ENCODE results near the gene SCP2D1. TPM values are rescaled to one million over a fixed set of nuclear protein-coding genes. Genes with fewer than 3 reads are reported as not detected.

SCP2D1 gene
- total and polyA plus RNA-seq, 2 experiments from 2014 or later: not detected

DNA sequence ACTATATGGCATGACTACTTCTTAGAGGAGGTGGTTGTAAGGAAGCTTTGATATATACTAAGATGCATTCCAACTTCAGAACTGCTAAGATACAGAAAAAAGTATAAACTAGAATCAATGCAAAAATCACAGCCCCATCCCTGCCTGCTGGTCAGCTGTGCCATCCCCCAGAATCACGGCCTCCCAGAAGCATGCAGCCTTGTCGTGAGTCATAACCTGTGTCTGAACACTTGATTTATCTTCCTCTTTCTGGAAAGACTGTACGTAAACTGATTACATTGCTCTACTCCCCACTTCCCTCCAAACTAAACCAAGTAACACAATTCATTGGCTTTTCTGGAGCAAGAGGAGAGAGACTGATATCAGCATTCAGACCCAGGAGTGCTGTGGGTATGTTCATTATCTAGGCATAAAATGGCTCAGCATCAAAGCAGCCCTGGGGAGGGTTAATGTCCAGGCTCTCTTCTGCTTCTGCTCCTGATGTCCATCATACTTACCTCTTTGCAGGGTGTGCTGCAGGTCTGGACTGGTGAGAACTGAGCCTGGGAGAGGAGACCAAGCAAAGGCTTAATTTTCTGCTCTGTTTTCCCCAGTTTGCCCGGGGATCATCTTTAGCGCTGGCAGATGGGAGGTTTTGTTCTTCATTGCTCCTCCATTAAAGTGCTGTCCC, 18.4 kb downstream of the SCP2D1 start:
- Histone ChIP-seq H3K36me3 (ENCODE audit: insufficient read depth) (no peaks in the 10 kb centered on the region), H4K20me1 (replicated peaks; ENCODE audit: insufficient read depth) (no peaks in the 10 kb centered on the region), H3K27ac (ENCODE audit: low read depth) (no peak overlapping the region), H3K79me2 (replicated peaks; ENCODE audit: insufficient read depth) (no peaks in the 10 kb centered on the region), H3K27me3 (ENCODE audit: insufficient read depth) (no peaks in the 10 kb centered on the region), H2AFZ (peak overlapping the region; percentile 6; the same call in 1 of the 2 replicates), H3K4me1 (ENCODE audit: insufficient read depth) (peaks cover 11% of the 10 kb centered on the region; the same call in 1 of the 2 replicates), H3K4me3 (no peak overlapping the region), H3F3A (replicated peaks; ENCODE audit: low read depth) (no peaks in the 10 kb centered on the region), H3K9me2 (ENCODE audit: insufficient read depth) (no peaks in the 10 kb centered on the region; the same call in 1 of the 2 replicates), H3K4me2 (no peak overlapping the region)
- Mint-ChIP-seq H3K27me3 (ENCODE audit: insufficient read depth, low read depth, poor library complexity) (peaks cover 4% of the 10 kb centered on the region), H3K4me3 (no peak overlapping the region), H3K36me3 (ENCODE audit: low read depth) (no peaks in the 10 kb centered on the region), H3K9me3 (no peaks in the 10 kb centered on the region), H3K27ac (no peak overlapping the region), H3K4me1 (peaks cover 9% of the 10 kb centered on the region; the same call in 2 of the 3 replicates)
- ATAC-seq: no peak
- no peak for DNase-seq (ENCODE audit: low spot score)
- TF ChIP-seq, protein P1, sequence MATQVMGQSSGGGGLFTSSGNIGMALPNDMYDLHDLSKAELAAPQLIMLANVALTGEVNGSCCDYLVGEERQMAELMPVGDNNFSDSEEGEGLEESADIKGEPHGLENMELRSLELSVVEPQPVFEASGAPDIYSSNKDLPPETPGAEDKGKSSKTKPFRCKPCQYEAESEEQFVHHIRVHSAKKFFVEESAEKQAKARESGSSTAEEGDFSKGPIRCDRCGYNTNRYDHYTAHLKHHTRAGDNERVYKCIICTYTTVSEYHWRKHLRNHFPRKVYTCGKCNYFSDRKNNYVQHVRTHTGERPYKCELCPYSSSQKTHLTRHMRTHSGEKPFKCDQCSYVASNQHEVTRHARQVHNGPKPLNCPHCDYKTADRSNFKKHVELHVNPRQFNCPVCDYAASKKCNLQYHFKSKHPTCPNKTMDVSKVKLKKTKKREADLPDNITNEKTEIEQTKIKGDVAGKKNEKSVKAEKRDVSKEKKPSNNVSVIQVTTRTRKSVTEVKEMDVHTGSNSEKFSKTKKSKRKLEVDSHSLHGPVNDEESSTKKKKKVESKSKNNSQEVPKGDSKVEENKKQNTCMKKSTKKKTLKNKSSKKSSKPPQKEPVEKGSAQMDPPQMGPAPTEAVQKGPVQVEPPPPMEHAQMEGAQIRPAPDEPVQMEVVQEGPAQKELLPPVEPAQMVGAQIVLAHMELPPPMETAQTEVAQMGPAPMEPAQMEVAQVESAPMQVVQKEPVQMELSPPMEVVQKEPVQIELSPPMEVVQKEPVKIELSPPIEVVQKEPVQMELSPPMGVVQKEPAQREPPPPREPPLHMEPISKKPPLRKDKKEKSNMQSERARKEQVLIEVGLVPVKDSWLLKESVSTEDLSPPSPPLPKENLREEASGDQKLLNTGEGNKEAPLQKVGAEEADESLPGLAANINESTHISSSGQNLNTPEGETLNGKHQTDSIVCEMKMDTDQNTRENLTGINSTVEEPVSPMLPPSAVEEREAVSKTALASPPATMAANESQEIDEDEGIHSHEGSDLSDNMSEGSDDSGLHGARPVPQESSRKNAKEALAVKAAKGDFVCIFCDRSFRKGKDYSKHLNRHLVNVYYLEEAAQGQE (IDR thresholded peaks at IDR 0.05; ENCODE audit: unreplicated experiment): no peak
- TF ChIP-seq POLR2AphosphoS5 (IDR thresholded peaks at IDR 0.05; ENCODE audit: low read depth) (no peak), EZH2 (IDR thresholded peaks at IDR 0.05; ENCODE audit: low read depth, unreplicated experiment) (no peak), ZNF331 (CRISPR knock-in tag; IDR thresholded peaks at IDR 0.05; ENCODE audit: low read depth) (no peak), EZH2phosphoT487 (IDR thresholded peaks at IDR 0.05; ENCODE audit: unreplicated experiment) (no peak), ZNF114 (CRISPR knock-in tag; IDR thresholded peaks at IDR 0.05) (no peak), NANOG (IDR thresholded peaks at IDR 0.05; ENCODE audit: borderline replicate concordance) (no peak), JUNB (IDR thresholded peaks at IDR 0.05; ENCODE audit: unreplicated experiment) (no peak), STAT1 (IDR thresholded peaks at IDR 0.05; ENCODE audit: unreplicated experiment) (no peak), CREB1 (CRISPR knock-in tag; IDR thresholded peaks at IDR 0.05; ENCODE audit: low read depth) (no peak)
- TF ChIP-seq, protein P2, sequence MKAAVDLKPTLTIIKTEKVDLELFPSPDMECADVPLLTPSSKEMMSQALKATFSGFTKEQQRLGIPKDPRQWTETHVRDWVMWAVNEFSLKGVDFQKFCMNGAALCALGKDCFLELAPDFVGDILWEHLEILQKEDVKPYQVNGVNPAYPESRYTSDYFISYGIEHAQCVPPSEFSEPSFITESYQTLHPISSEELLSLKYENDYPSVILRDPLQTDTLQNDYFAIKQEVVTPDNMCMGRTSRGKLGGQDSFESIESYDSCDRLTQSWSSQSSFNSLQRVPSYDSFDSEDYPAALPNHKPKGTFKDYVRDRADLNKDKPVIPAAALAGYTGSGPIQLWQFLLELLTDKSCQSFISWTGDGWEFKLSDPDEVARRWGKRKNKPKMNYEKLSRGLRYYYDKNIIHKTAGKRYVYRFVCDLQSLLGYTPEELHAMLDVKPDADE (IDR thresholded peaks at IDR 0.05): no peak
- TF ChIP-seq, protein P3, sequence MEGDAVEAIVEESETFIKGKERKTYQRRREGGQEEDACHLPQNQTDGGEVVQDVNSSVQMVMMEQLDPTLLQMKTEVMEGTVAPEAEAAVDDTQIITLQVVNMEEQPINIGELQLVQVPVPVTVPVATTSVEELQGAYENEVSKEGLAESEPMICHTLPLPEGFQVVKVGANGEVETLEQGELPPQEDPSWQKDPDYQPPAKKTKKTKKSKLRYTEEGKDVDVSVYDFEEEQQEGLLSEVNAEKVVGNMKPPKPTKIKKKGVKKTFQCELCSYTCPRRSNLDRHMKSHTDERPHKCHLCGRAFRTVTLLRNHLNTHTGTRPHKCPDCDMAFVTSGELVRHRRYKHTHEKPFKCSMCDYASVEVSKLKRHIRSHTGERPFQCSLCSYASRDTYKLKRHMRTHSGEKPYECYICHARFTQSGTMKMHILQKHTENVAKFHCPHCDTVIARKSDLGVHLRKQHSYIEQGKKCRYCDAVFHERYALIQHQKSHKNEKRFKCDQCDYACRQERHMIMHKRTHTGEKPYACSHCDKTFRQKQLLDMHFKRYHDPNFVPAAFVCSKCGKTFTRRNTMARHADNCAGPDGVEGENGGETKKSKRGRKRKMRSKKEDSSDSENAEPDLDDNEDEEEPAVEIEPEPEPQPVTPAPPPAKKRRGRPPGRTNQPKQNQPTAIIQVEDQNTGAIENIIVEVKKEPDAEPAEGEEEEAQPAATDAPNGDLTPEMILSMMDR (conservative IDR thresholded peaks at IDR 0.05; ENCODE audit: low read depth in 2 of 2): no peak
- TF ChIP-seq, protein P4, sequence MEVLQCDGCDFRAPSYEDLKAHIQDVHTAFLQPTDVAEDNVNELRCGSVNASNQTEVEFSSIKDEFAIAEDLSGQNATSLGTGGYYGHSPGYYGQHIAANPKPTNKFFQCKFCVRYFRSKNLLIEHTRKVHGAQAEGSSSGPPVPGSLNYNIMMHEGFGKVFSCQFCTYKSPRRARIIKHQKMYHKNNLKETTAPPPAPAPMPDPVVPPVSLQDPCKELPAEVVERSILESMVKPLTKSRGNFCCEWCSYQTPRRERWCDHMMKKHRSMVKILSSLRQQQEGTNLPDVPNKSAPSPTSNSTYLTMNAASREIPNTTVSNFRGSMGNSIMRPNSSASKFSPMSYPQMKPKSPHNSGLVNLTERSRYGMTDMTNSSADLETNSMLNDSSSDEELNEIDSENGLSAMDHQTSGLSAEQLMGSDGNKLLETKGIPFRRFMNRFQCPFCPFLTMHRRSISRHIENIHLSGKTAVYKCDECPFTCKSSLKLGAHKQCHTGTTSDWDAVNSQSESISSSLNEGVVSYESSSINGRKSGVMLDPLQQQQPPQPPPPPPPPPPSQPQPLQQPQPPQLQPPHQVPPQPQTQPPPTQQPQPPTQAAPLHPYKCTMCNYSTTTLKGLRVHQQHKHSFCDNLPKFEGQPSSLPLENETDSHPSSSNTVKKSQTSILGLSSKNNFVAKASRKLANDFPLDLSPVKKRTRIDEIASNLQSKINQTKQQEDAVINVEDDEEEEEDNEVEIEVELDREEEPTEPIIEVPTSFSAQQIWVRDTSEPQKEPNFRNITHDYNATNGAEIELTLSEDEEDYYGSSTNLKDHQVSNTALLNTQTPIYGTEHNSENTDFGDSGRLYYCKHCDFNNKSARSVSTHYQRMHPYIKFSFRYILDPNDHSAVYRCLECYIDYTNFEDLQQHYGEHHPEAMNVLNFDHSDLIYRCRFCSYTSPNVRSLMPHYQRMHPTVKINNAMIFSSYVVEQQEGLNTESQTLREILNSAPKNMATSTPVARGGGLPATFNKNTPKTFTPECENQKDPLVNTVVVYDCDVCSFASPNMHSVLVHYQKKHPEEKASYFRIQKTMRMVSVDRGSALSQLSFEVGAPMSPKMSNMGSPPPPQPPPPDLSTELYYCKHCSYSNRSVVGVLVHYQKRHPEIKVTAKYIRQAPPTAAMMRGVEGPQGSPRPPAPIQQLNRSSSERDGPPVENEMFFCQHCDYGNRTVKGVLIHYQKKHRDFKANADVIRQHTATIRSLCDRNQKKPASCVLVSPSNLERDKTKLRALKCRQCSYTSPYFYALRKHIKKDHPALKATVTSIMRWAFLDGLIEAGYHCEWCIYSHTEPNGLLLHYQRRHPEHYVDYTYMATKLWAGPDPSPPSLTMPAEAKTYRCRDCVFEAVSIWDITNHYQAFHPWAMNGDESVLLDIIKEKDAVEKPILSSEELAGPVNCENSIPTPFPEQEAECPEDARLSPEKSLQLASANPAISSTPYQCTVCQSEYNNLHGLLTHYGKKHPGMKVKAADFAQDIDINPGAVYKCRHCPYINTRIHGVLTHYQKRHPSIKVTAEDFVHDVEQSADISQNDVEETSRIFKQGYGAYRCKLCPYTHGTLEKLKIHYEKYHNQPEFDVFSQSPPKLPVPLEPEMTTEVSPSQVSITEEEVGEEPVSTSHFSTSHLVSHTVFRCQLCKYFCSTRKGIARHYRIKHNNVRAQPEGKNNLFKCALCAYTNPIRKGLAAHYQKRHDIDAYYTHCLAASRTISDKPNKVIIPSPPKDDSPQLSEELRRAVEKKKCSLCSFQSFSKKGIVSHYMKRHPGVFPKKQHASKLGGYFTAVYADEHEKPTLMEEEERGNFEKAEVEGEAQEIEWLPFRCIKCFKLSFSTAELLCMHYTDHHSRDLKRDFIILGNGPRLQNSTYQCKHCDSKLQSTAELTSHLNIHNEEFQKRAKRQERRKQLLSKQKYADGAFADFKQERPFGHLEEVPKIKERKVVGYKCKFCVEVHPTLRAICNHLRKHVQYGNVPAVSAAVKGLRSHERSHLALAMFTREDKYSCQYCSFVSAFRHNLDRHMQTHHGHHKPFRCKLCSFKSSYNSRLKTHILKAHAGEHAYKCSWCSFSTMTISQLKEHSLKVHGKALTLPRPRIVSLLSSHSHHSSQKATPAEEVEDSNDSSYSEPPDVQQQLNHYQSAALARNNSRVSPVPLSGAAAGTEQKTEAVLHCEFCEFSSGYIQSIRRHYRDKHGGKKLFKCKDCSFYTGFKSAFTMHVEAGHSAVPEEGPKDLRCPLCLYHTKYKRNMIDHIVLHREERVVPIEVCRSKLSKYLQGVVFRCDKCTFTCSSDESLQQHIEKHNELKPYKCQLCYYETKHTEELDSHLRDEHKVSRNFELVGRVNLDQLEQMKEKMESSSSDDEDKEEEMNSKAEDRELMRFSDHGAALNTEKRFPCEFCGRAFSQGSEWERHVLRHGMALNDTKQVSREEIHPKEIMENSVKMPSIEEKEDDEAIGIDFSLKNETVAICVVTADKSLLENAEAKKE (CRISPR knock-in tag; IDR thresholded peaks at IDR 0.05): no peak

Measured in GM23338 (cell line).